Measurements from ENCODE around the gene AFG1L. TPM values are rescaled to one million over a fixed set of nuclear protein-coding genes. Genes with fewer than 3 reads are reported as not detected.
"Not testable (repeated sequence)": the region's sequence is repeated elsewhere in the genome, so short reads cannot be mapped to it uniquely, and the experiment has no call there.

Gene AFG1L
- polyA plus RNA-seq, 1 experiment: 2.3 TPM

DNA sequence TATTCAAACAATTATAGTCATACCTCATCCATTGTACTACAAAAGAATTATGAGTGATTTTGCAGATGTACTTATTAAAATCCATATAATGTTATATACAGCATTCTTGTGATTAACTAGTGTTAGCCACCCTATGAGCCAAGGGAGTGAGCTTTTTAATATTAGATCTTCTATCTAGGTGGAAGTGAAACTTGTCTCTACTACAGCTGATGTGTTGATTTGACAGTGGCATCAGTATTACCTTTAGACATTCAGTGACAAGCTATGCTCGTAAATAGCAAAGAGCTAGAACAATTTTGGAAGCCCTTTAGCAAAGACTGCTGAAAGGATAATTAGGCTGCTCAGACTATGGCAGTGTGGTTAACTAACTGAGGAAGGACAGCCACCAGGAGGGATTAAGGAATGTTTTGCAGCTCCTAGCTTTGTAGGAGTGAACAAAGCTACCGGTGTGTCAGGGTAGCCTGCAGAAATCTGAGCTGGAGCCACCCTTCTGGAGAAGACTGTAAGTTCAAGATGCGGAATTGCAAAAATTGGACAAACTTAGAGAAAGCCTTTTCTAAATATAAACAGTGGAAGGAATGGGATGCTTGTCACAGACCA is 73.7 kb downstream of the AFG1L start:
- Histone ChIP-seq H3K4me3 (ENCODE audit: low read depth, low read length) (no peak overlapping the region), H3K27ac (ENCODE audit: low read depth, low read length) (no peak overlapping the region), H3K27me3 (ENCODE audit: control insufficient read depth, insufficient read depth, low read length) (no peaks in the 10 kb centered on the region), H3K9me3 (ENCODE audit: control insufficient read depth, insufficient read depth, low read length) (no peaks in the 10 kb centered on the region)
- POLR2A ChIA-PET: no interaction called here
- TF ChIP-seq, protein P1, sequence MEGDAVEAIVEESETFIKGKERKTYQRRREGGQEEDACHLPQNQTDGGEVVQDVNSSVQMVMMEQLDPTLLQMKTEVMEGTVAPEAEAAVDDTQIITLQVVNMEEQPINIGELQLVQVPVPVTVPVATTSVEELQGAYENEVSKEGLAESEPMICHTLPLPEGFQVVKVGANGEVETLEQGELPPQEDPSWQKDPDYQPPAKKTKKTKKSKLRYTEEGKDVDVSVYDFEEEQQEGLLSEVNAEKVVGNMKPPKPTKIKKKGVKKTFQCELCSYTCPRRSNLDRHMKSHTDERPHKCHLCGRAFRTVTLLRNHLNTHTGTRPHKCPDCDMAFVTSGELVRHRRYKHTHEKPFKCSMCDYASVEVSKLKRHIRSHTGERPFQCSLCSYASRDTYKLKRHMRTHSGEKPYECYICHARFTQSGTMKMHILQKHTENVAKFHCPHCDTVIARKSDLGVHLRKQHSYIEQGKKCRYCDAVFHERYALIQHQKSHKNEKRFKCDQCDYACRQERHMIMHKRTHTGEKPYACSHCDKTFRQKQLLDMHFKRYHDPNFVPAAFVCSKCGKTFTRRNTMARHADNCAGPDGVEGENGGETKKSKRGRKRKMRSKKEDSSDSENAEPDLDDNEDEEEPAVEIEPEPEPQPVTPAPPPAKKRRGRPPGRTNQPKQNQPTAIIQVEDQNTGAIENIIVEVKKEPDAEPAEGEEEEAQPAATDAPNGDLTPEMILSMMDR (IDR thresholded peaks at IDR 0.05; ENCODE audit: low read depth, low read length): no peak
- no peak for DNase-seq (ENCODE audit: low read depth, low spot score)
- CTCF ChIA-PET: interaction anchor here (0.6 to 1.1 kb wide), 2 partner anchors 122 to 1688 kb away, joined by 4 to 6 read pairs; no protein-coding TSS in a partner anchor

DNA sequence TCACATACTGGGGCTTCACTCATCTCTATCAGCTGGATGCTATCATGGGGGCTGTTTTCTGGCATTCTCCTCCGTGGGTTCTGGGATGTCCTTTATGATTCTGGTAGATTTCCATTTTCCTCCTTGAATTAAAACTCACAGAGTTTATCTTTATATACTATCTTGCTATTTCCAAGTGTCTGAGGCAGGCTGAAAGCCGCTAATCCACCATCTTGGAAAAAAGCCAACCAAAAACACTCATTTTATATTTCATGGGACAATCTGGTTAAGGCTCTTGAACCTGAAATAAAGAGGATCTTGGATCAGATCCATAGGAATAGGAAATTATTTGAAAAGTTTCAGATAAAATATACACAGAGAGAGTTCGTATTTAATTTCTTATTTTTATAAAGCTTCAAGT is 86.0 kb downstream of the AFG1L start:
- ChIA-PET CTCF (no interaction called here), POLR2A (no interaction called here)
- no peaks in the 10 kb centered on the region for H3K27me3 ChIP-seq (ENCODE audit: control insufficient read depth, insufficient read depth, low read length)
- H3K9me3 ChIP-seq (ENCODE audit: control insufficient read depth, insufficient read depth, low read length): no peaks in the 10 kb centered on the region
- DNase-seq (ENCODE audit: low read depth, low spot score): no peak
- no peak overlapping the region for H3K4me3 ChIP-seq (ENCODE audit: low read depth, low read length)
- TF ChIP-seq, protein P1 (IDR thresholded peaks at IDR 0.05; ENCODE audit: low read depth, low read length): no peak
- H3K27ac ChIP-seq (ENCODE audit: low read depth, low read length): no peak overlapping the region

DNA sequence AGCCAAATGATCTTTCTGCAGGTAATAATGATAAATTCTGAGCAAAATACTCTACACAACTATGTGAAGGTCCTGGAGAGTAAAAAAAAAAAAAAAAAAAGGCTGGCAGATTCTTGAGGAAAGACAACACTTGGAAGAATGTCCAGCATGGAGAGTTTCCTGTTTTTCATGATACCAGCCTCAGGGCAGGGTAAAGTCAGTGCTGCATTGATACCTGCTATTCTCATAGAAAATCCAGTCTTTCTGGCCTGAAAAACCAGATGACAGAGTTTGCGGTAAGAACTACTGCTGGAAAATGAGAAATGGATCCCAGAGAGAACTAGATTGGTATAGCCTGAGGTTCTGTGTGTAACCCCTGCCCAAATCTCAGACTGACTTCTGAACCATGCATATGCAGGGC is 89.1 kb downstream of the AFG1L start:
- ChIA-PET CTCF (no interaction called here), POLR2A (no interaction called here)
- Histone ChIP-seq H3K9me3 (ENCODE audit: control insufficient read depth, insufficient read depth, low read length) (no peaks in the 10 kb centered on the region), H3K27ac (ENCODE audit: low read depth, low read length) (no peak overlapping the region), H3K4me3 (ENCODE audit: low read depth, low read length) (no peak overlapping the region), H3K27me3 (ENCODE audit: control insufficient read depth, insufficient read depth, low read length) (no peaks in the 10 kb centered on the region)
- DNase-seq (ENCODE audit: low read depth, low spot score): no peak
- TF ChIP-seq, protein P1 (IDR thresholded peaks at IDR 0.05; ENCODE audit: low read depth, low read length): no peak

DNA sequence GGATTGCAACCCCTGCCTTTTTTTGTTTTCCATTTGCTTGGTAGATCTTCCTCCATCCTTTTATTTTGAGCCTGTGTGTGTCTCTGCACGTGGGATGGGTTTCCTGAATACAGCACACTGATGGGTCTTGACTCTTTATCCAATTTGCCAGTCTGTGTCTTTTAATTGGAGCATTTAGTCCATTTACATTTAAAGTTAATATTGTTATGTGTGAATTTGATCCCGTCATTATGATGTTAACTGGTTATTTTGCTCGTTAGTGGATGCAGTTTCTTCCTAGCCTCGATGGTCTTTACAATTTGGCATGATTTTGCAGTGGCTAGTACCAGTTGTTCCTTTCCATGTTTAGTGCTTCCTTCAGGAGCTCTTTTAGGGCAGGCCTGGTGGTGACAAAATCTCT is 94.3 kb downstream of the AFG1L start:
- H3K27me3 ChIP-seq (ENCODE audit: control insufficient read depth, insufficient read depth, low read length); H3K27ac ChIP-seq (ENCODE audit: low read depth, low read length); POLR2A ChIA-PET; H3K9me3 ChIP-seq (ENCODE audit: control insufficient read depth, insufficient read depth, low read length); H3K4me3 ChIP-seq (ENCODE audit: low read depth, low read length); DNase-seq (ENCODE audit: low read depth, low spot score); CTCF ChIA-PET: not testable (repeated sequence)

DNA sequence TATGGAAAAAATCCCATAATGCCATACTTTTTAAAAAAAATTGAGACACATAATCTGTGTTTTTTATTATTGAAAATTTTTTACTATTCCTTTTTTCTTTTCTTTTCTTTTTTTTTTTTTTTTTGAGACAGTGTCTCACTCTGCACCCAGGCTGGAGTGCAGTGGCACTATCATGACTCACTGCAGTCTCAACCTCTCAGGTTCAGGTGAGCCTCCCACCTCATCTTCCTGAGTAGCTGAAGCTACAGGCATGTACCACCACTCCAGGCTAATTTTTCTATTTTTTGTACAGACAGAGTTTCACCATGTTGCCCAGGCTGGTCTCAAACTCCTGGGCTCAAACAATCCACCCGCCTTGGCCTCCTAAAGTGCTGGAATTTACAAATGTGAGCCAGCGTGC is 100.4 kb downstream of the AFG1L start:
- CTCF ChIA-PET: no interaction called here
- no peak overlapping the region for H3K27ac ChIP-seq (ENCODE audit: low read depth, low read length)
- no peaks in the 10 kb centered on the region for H3K9me3 ChIP-seq (ENCODE audit: control insufficient read depth, insufficient read depth, low read length)
- DNase-seq (ENCODE audit: low read depth, low spot score): no peak
- no peaks in the 10 kb centered on the region for H3K27me3 ChIP-seq (ENCODE audit: control insufficient read depth, insufficient read depth, low read length)
- POLR2A ChIA-PET: no interaction called here
- no peak overlapping the region for H3K4me3 ChIP-seq (ENCODE audit: low read depth, low read length)
- TF ChIP-seq, protein P1 (IDR thresholded peaks at IDR 0.05; ENCODE audit: low read depth, low read length): no peak

DNA sequence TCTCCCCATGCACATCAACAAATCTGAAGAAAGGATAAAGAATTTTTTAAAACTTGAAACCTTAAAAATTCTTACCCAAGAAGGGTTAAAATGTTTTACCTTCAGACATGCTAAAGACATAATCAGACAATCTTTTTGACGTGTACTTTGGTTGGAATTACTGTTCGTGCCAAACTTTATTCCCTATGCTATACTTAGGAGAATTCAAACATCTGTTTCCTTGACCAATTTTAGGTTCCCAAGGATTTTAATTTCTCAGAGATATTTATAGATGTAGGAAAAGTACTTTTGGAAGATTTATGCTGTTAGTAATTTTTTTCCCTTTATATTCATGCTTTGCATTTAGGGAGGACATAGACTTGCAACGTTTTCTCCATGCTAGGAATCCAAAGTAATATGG is 108.4 kb downstream of the AFG1L start:
- TF ChIP-seq, protein P1 (IDR thresholded peaks at IDR 0.05; ENCODE audit: low read depth, low read length): no peak
- no peak overlapping the region for H3K4me3 ChIP-seq (ENCODE audit: low read depth, low read length)
- no peaks in the 10 kb centered on the region for H3K9me3 ChIP-seq (ENCODE audit: control insufficient read depth, insufficient read depth, low read length)
- no peak overlapping the region for H3K27ac ChIP-seq (ENCODE audit: low read depth, low read length)
- DNase-seq (ENCODE audit: low read depth, low spot score): no peak
- H3K27me3 ChIP-seq (ENCODE audit: control insufficient read depth, insufficient read depth, low read length): no peaks in the 10 kb centered on the region
- ChIA-PET CTCF (no interaction called here), POLR2A (no interaction called here)

Data from AG04450 (cell line).